Activated CD8-positive, alpha-beta T cell treated with anti-CD3 and anti-CD28 coated beads, Interleukin-2, amount 10 ng/mL, durations not matched to agents 7 days and 5 days (primary cell): Measurements from ENCODE around the gene TREML2. TPM values are rescaled to one million over a fixed set of nuclear protein-coding genes. Genes with fewer than 3 reads are reported as not detected.

Source experiments
- ATAC-seq: fragments of 150-1000 bp; cut with Tn5 transposase; one replicate; pipeline ENCODE4 v1.10.0; 2021; ENCODE audit warnings: moderate library complexity
- CTCF ChIA-PET: fragments of 350-600 bp; sonication (Branson Sonifier 250); formaldehyde crosslinking; loops from one replicate; lab custom pipeline; 2021; ENCODE audit warnings: antibody characterized with exemption; lab: Charles Lee
- POLR2A ChIA-PET: fragments of 350-600 bp; sonication (Branson Sonifier 250); formaldehyde crosslinking; loops from one replicate; lab custom pipeline; 2021; ENCODE audit warnings: antibody characterized with exemption; lab: Charles Lee
- DNase-seq: peaks from one replicate; pipeline ENCODE4 v3.0.0-alpha.2; 2020
- H3K27ac Mint-ChIP-seq: one replicate; pipeline ENCODE4 v1.8.0; 2021; ENCODE audit warnings: mild to moderate bottlenecking, mixed read lengths
- H3K27me3 Mint-ChIP-seq: one replicate; pipeline ENCODE4 v1.8.0; 2021; ENCODE audit warnings: low read depth, mixed read lengths
- H3K36me3 Mint-ChIP-seq: one replicate; pipeline ENCODE4 v1.8.0; 2021; ENCODE audit warnings: low read depth, mixed read lengths
- H3K4me1 Mint-ChIP-seq: one replicate; pipeline ENCODE4 v1.8.0; 2021; ENCODE audit warnings: low read depth, mixed read lengths
- H3K4me3 Mint-ChIP-seq: one replicate; pipeline ENCODE4 v1.8.0; 2021; ENCODE audit warnings: mild to moderate bottlenecking, mixed read lengths
- H3K9me3 Mint-ChIP-seq: one replicate; pipeline ENCODE4 v1.8.0; 2022; ENCODE audit warnings: mixed read lengths; ENCODE audit not compliant: insufficient read depth
- total RNA-seq, 2 experiments: library from RNA; stranded (reverse); gene quantifications; one replicate each; pipeline ENCODE4 v1.2.3, GENCODE V29; 2021

TREML2 gene
- total RNA-seq, 2 experiments from 2014 or later = 23.5 to 24.9 TPM

- H3K36me3 Mint-ChIP-seq = peaks cover 38% of the 10 kb centered on the region
- no peak for DNase-seq
- no peak overlapping the region for H3K27ac Mint-ChIP-seq
- no peak for ATAC-seq
- ChIA-PET POLR2A (interaction anchor here (4.9 kb wide), 1 partner anchor 12 kb away, joined by 20 read pairs; the partner anchor contains the start of gene TREML2), CTCF (interaction anchor here (1.0 to 1.6 kb wide), 6 partner anchors 91 to 133 kb away, joined by 3 to 7 read pairs (median 4); no protein-coding TSS in a partner anchor)
- no peaks in the 10 kb centered on the region for H3K27me3 Mint-ChIP-seq
- no peak overlapping the region for H3K4me3 Mint-ChIP-seq
- no peaks in the 10 kb centered on the region for H3K9me3 Mint-ChIP-seq
- H3K4me1 Mint-ChIP-seq = peaks cover 45% of the 10 kb centered on the region
Observed at GRCh38 chr6:41187924-41188886, 12.7 kb downstream of the TREML2 start.

GRCh38 chr6:41186031-41186562 is 14.9 kb downstream of the TREML2 start:
- Mint-ChIP-seq H3K36me3 (peaks cover 21% of the 10 kb centered on the region), H3K4me3 (no peak overlapping the region), H3K4me1 (peaks cover 56% of the 10 kb centered on the region), H3K27me3 (no peaks in the 10 kb centered on the region), H3K9me3 (no peaks in the 10 kb centered on the region), H3K27ac (peak overlapping the region; percentile 75)
- ChIA-PET POLR2A (interaction anchor here (0.6 to 4.9 kb wide), 2 partner anchors 14 to 134 kb away, joined by 3 to 20 read pairs; partner anchors contain the start of gene TREML2), CTCF (interaction anchor here (1.1 to 1.6 kb wide), 2 partner anchors 93 kb away, joined by 3 to 5 read pairs; no protein-coding TSS in a partner anchor)
- ATAC-seq (no peak), DNase-seq (peak; percentile 21)

- Mint-ChIP-seq H3K4me1 (peaks cover 56% of the 10 kb centered on the region), H3K36me3 (peaks cover 8% of the 10 kb centered on the region), H3K9me3 (no peaks in the 10 kb centered on the region), H3K27ac (no peak overlapping the region), H3K4me3 (no peak overlapping the region), H3K27me3 (no peaks in the 10 kb centered on the region)
- no peak for DNase-seq
- ChIA-PET POLR2A (no interaction called here), CTCF (interaction anchor here (1.3 to 1.8 kb wide), 2 partner anchors 126 to 135 kb away, joined by 3 to 5 read pairs; no protein-coding TSS in a partner anchor)
- no peak for ATAC-seq
Observed at GRCh38 chr6:41184761-41185160, 16.2 kb downstream of the TREML2 start.

- Mint-ChIP-seq H3K9me3 (no peaks in the 10 kb centered on the region), H3K27me3 (peaks cover 6% of the 10 kb centered on the region), H3K27ac (peak overlapping the region; percentile 53), H3K4me3 (no peak overlapping the region), H3K36me3 (no peaks in the 10 kb centered on the region), H3K4me1 (peaks cover 40% of the 10 kb centered on the region)
- ATAC-seq (peak; percentile 98), DNase-seq (peak; percentile 79)
- POLR2A ChIA-PET = interaction anchor here (0.8 to 1.2 kb wide), 2 partner anchors 18 to 106 kb away, joined by 3 to 4 read pairs; partner anchors contain the start of gene TREML2
- CTCF ChIA-PET = interaction anchor here (0.6 to 4.2 kb wide), 52 partner anchors 9 to 244 kb away, joined by 3 to 27 read pairs (median 6); partner anchors contain the start of genes NFYA, OARD1, TREML2 and TSPO2
Observed at GRCh38 chr6:41182069-41183034, 18.6 kb downstream of the TREML2 start.

- CTCF ChIA-PET = interaction anchor here (0.8 to 4.2 kb wide), 42 partner anchors 8 to 244 kb away, joined by 3 to 27 read pairs (median 6); partner anchors contain the start of genes NFYA, OARD1, TREML2 and TSPO2
- no peaks in the 10 kb centered on the region for H3K36me3 Mint-ChIP-seq
- peaks cover 14% of the 10 kb centered on the region for H3K27me3 Mint-ChIP-seq
- ATAC-seq = no peak
- POLR2A ChIA-PET = interaction anchor here (1.2 kb wide), 1 partner anchor 105 kb away, joined by 3 read pairs; no protein-coding TSS in a partner anchor
- no peaks in the 10 kb centered on the region for H3K9me3 Mint-ChIP-seq
- DNase-seq = no peak
- peaks cover 32% of the 10 kb centered on the region for H3K4me1 Mint-ChIP-seq
- H3K27ac Mint-ChIP-seq = peak overlapping the region; percentile 53
- H3K4me3 Mint-ChIP-seq = no peak overlapping the region
Observed at GRCh38 chr6:41181566-41181965, 19.4 kb downstream of the TREML2 start.

- CTCF ChIA-PET = interaction anchor here (1.1 to 2.0 kb wide), 2 partner anchors 12 to 23 kb away, joined by 3 to 5 read pairs; no protein-coding TSS in a partner anchor
- Mint-ChIP-seq H3K9me3 (no peaks in the 10 kb centered on the region), H3K27me3 (peaks cover 22% of the 10 kb centered on the region), H3K4me1 (peaks cover 15% of the 10 kb centered on the region), H3K36me3 (no peaks in the 10 kb centered on the region), H3K27ac (no peak overlapping the region), H3K4me3 (no peak overlapping the region)
- POLR2A ChIA-PET = no interaction called here
- DNase-seq (no peak), ATAC-seq (no peak)
Observed at GRCh38 chr6:41179163-41179562, 21.8 kb downstream of the TREML2 start.

GRCh38 chr6:41177695-41178094 is 23.3 kb downstream of the TREML2 start:
- ChIA-PET CTCF (interaction anchor here (1.1 to 2.2 kb wide), 3 partner anchors 19 to 129 kb away, joined by 3 to 7 read pairs (median 3); no protein-coding TSS in a partner anchor), POLR2A (no interaction called here)
- Mint-ChIP-seq H3K27me3 (peaks cover 22% of the 10 kb centered on the region), H3K4me3 (no peak overlapping the region), H3K4me1 (peaks cover 14% of the 10 kb centered on the region), H3K36me3 (no peaks in the 10 kb centered on the region), H3K9me3 (no peaks in the 10 kb centered on the region), H3K27ac (no peak overlapping the region)
- no peak for DNase-seq
- ATAC-seq = no peak

GRCh38 chr6:41177287-41177686 is 23.7 kb downstream of the TREML2 start:
- Mint-ChIP-seq H3K36me3 (no peaks in the 10 kb centered on the region), H3K4me1 (peaks cover 10% of the 10 kb centered on the region), H3K4me3 (no peak overlapping the region), H3K27ac (no peak overlapping the region), H3K9me3 (no peaks in the 10 kb centered on the region), H3K27me3 (peaks cover 22% of the 10 kb centered on the region)
- POLR2A ChIA-PET = no interaction called here
- ATAC-seq (no peak), DNase-seq (no peak)
- CTCF ChIA-PET = interaction anchor here (1.1 to 2.2 kb wide), 3 partner anchors 20 to 130 kb away, joined by 3 to 7 read pairs (median 3); no protein-coding TSS in a partner anchor

GRCh38 chr6:41176189-41176588 is 24.8 kb downstream of the TREML2 start:
- no peaks in the 10 kb centered on the region for H3K36me3 Mint-ChIP-seq
- H3K4me1 Mint-ChIP-seq = no peaks in the 10 kb centered on the region
- ChIA-PET POLR2A (no interaction called here), CTCF (interaction anchor here (2.2 kb wide), 1 partner anchor 131 kb away, joined by 7 read pairs; no protein-coding TSS in a partner anchor)
- no peaks in the 10 kb centered on the region for H3K9me3 Mint-ChIP-seq
- ATAC-seq (no peak), DNase-seq (no peak)
- no peak overlapping the region for H3K4me3 Mint-ChIP-seq
- H3K27me3 Mint-ChIP-seq = peaks cover 22% of the 10 kb centered on the region
- no peak overlapping the region for H3K27ac Mint-ChIP-seq

GRCh38 chr6:41175084-41175483 is 25.9 kb downstream of the TREML2 start:
- Mint-ChIP-seq H3K27me3 (peaks cover 22% of the 10 kb centered on the region), H3K27ac (no peak overlapping the region), H3K4me3 (no peak overlapping the region), H3K4me1 (no peaks in the 10 kb centered on the region), H3K36me3 (no peaks in the 10 kb centered on the region), H3K9me3 (no peaks in the 10 kb centered on the region)
- ATAC-seq (no peak), DNase-seq (no peak)
- CTCF ChIA-PET = interaction anchor here (1.1 kb wide), 1 partner anchor 83 kb away, joined by 3 read pairs; no protein-coding TSS in a partner anchor
- POLR2A ChIA-PET = no interaction called here
